Measurements from ENCODE around the gene ZMAT3.

Gene ZMAT3

DNA sequence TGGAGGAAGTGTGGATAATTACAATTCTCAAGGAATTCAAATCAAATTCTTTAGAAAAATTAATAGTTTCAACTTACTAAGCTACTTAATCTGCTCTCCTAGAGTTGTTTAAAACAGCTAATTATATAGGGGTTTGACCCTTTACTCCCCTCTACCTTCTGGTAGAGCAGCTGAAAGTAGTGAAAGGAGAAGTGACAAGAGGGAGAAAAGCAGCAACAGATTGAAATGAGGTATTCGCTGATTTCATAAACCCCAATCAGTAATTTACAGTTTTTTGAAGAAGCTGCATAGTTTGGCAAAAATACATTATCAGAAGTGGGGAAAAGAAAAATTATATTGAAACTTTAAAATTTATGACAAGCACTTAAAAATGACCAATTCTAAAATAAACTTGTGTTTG lies 52.8 kb downstream of the ZMAT3 start:
- Histone ChIP-seq H3K4me3 (replicated peaks; ENCODE audit: insufficient read depth, low read length) (no peak overlapping the region), H3K27me3 (ENCODE audit: insufficient read depth, poor library complexity, severe bottlenecking) (no peaks in the 10 kb centered on the region), H3K27ac (replicated peaks) (no peak overlapping the region)
- TF ChIP-seq GABPA (IDR thresholded peaks at IDR 0.05; ENCODE audit: low read depth): no peak
- peak; percentile 35; the same call in 1 of the 2 replicates for TF ChIP-seq SPI1 (IDR thresholded peaks at IDR 0.05; ENCODE audit: borderline replicate concordance, low read depth)
- no peak for DNase-seq (ENCODE audit: low read depth in 1 of 2, low spot score in 1 of 2)

DNA sequence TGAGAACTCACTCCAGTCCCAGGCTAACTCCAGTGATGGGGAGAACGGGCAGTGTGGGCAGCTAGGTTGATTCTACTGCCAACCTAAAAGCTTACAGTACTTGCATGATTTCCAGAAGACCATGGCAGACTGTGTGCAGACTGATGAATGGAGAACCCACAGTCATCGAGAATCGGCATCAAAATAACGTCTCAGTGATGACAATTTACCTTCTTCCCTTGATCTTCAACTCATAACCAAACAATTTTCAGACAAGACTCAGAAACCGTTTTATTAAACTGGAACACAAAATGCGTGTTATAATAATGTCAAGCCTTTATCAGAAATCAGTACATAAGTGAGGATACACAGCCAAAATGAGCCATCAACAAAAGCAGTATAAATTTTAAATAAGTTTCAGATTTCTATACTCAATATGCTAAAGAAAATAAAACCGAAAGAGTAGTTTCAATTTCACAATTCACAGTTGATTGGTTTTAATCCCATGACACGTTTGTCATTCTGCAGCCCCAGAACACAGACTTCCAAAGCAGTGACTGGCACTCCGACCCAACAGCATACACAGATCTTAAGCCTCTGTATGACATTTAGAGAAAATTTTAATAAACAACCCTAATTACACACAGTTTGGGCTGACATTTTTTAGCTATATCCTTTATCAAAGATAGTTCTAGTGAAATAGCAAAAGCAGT lies 54.5 kb downstream of the ZMAT3 start:
- H3K27me3 ChIP-seq (ENCODE audit: insufficient read depth, poor library complexity, severe bottlenecking): no peaks in the 10 kb centered on the region
- TF ChIP-seq, protein P1, sequence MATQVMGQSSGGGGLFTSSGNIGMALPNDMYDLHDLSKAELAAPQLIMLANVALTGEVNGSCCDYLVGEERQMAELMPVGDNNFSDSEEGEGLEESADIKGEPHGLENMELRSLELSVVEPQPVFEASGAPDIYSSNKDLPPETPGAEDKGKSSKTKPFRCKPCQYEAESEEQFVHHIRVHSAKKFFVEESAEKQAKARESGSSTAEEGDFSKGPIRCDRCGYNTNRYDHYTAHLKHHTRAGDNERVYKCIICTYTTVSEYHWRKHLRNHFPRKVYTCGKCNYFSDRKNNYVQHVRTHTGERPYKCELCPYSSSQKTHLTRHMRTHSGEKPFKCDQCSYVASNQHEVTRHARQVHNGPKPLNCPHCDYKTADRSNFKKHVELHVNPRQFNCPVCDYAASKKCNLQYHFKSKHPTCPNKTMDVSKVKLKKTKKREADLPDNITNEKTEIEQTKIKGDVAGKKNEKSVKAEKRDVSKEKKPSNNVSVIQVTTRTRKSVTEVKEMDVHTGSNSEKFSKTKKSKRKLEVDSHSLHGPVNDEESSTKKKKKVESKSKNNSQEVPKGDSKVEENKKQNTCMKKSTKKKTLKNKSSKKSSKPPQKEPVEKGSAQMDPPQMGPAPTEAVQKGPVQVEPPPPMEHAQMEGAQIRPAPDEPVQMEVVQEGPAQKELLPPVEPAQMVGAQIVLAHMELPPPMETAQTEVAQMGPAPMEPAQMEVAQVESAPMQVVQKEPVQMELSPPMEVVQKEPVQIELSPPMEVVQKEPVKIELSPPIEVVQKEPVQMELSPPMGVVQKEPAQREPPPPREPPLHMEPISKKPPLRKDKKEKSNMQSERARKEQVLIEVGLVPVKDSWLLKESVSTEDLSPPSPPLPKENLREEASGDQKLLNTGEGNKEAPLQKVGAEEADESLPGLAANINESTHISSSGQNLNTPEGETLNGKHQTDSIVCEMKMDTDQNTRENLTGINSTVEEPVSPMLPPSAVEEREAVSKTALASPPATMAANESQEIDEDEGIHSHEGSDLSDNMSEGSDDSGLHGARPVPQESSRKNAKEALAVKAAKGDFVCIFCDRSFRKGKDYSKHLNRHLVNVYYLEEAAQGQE (IDR thresholded peaks at IDR 0.05; ENCODE audit: insufficient replicate concordance, low read depth): no peak
- TF ChIP-seq GABPA (IDR thresholded peaks at IDR 0.05; ENCODE audit: low read depth): no peak
- TF ChIP-seq SPI1 (IDR thresholded peaks at IDR 0.05; ENCODE audit: borderline replicate concordance, low read depth): no peak
- TF ChIP-seq, protein P2, sequence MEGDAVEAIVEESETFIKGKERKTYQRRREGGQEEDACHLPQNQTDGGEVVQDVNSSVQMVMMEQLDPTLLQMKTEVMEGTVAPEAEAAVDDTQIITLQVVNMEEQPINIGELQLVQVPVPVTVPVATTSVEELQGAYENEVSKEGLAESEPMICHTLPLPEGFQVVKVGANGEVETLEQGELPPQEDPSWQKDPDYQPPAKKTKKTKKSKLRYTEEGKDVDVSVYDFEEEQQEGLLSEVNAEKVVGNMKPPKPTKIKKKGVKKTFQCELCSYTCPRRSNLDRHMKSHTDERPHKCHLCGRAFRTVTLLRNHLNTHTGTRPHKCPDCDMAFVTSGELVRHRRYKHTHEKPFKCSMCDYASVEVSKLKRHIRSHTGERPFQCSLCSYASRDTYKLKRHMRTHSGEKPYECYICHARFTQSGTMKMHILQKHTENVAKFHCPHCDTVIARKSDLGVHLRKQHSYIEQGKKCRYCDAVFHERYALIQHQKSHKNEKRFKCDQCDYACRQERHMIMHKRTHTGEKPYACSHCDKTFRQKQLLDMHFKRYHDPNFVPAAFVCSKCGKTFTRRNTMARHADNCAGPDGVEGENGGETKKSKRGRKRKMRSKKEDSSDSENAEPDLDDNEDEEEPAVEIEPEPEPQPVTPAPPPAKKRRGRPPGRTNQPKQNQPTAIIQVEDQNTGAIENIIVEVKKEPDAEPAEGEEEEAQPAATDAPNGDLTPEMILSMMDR (IDR thresholded peaks at IDR 0.05; ENCODE audit: insufficient read depth, low read length): no peak
- no peak for TF ChIP-seq POLR2AphosphoS5 (IDR thresholded peaks at IDR 0.05; ENCODE audit: low read depth)
- H3K4me3 ChIP-seq (replicated peaks; ENCODE audit: insufficient read depth, low read length): no peak overlapping the region
- H3K27ac ChIP-seq (replicated peaks): no peak overlapping the region
- no peak for DNase-seq (ENCODE audit: low read depth in 1 of 2, low spot score in 1 of 2)

DNA sequence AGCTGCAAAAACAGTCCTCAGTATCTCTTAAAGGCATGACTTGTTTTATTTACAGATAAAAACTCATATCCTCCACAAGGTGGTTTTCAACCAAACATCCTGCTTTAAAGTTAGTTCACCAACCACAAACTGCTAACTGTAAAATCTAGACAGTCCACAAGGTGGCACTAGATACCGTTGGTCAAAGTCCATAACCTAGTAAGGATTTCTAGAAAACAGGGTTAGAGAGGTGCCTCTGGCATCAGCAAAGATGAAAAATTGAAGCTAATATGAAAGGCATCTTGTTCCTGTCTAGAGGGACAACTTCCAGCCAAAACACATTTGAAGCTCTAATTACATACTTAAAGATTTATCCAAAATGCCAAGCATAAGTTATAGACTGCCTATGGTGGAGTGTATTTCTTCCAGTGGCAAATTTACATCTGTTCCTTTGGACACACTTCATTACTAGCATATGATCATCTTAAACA lies 56.0 kb downstream of the ZMAT3 start:
- DNase-seq (ENCODE audit: low read depth in 1 of 2, low spot score in 1 of 2): peak; percentile 28 to 67
- Histone ChIP-seq H3K27me3 (ENCODE audit: insufficient read depth, poor library complexity, severe bottlenecking) (no peaks in the 10 kb centered on the region), H3K4me3 (replicated peaks; ENCODE audit: insufficient read depth, low read length) (no peak overlapping the region), H3K27ac (replicated peaks) (no peak overlapping the region)
- TF ChIP-seq GABPA (IDR thresholded peaks at IDR 0.05; ENCODE audit: low read depth): no peak
- TF ChIP-seq, protein P2 (IDR thresholded peaks at IDR 0.05; ENCODE audit: insufficient read depth, low read length): peak; percentile 54

DNA sequence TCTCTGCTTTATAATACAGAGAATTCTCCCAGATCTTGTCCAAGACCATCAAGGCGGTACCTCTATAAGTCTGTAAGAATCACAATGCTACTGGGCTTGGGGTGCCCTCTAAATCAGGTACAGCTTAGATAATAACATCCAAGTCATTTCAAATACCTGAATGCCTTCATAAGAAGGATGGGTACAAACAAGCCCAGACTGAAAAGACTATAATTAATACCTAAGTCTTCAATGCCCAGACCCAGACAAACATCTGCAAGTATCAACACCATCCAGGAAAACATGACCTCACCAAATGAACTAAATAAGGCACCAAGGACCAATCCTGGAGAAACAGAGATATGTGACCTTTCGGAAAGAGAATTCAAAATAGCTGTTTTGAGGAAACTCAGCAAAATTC lies 65.9 kb downstream of the ZMAT3 start:
- no peaks in the 10 kb centered on the region for H3K27me3 ChIP-seq (ENCODE audit: insufficient read depth, poor library complexity, severe bottlenecking)
- no peak for TF ChIP-seq POLR2AphosphoS5 (IDR thresholded peaks at IDR 0.05; ENCODE audit: low read depth)
- TF ChIP-seq, protein P2 (IDR thresholded peaks at IDR 0.05; ENCODE audit: insufficient read depth, low read length): no peak
- no peak for TF ChIP-seq GABPA (IDR thresholded peaks at IDR 0.05; ENCODE audit: low read depth)
- TF ChIP-seq, protein P1 (IDR thresholded peaks at IDR 0.05; ENCODE audit: insufficient replicate concordance, low read depth): no peak
- no peak for TF ChIP-seq SPI1 (IDR thresholded peaks at IDR 0.05; ENCODE audit: borderline replicate concordance, low read depth)
- no peak overlapping the region for H3K27ac ChIP-seq (replicated peaks)
- H3K4me3 ChIP-seq (replicated peaks; ENCODE audit: insufficient read depth, low read length): no peak overlapping the region
- DNase-seq (ENCODE audit: low read depth in 1 of 2, low spot score in 1 of 2): no peak
